Gastroesophageal sphincter (tissue), 4 donors: ENCODE measurements around the gene SORCS1. TPM values are rescaled to one million over a fixed set of nuclear protein-coding genes. Genes with fewer than 3 reads are reported as not detected.
A peak's percentile ranks its signal among the peaks of the same experiment; 100 is the strongest.

Experiments
- ATAC-seq: fragments of 150-250 bp; one replicate; pipeline ENCODE4 v1.9.1; 2016; ENCODE audit warnings: mild to moderate bottlenecking, moderate library complexity
- H3K27ac ChIP-seq, 4 donors: fragments of 200-600 bp; sonication (generic) in 3 of 4; 1 replicate in 3 of 4; 2 replicates in 1 of 4; pipeline ENCODE4 v1.5.1; 2016 to 2019
- H3K27me3 ChIP-seq: fragments of 200-600 bp; sonication (generic); one replicate; pipeline ENCODE4 v1.5.1; 2019
- H3K36me3 ChIP-seq, 2 donors: fragments of 200-600 bp; sonication (generic); one replicate each; pipeline ENCODE4 v1.5.1; 2019; ENCODE audit warnings: control low read depth in 1 of 2
- H3K4me1 ChIP-seq, 3 donors: fragments of 200-600 bp; sonication (generic); 1 replicate in 2 of 3; 2 replicates in 1 of 3; pipeline ENCODE4 v1.5.1; 2016 to 2019; ENCODE audit warnings: control low read depth in 2 of 3
- H3K4me3 ChIP-seq, 2 donors: fragments of 200-600 bp; sonication (generic); one replicate each; pipeline ENCODE4 v1.5.1; 2019; ENCODE audit warnings: mild to moderate bottlenecking in 1 of 2, moderate library complexity in 1 of 2
- H3K9me3 ChIP-seq, 3 donors: fragments of 200-600 bp; sonication (generic); one replicate each; pipeline ENCODE4 v1.5.1; 2017 to 2019; ENCODE audit warnings: control low read depth in 2 of 3
- EP300 ChIP-seq: sonication (generic); formaldehyde crosslinking; IDR thresholded peaks from one replicate; pipeline ENCODE4 v1.6.1; 2017; ENCODE audit warnings: antibody characterized with exemption, mild to moderate bottlenecking
- POLR2A ChIP-seq, 2 donors: fragments of 450-650 bp; IDR thresholded peaks; one replicate each; pipeline ENCODE4 v1.6.1; 2017; ENCODE audit warnings: antibody characterized with exemption in 2 of 2, mild to moderate bottlenecking in 2 of 2, moderate library complexity in 1 of 2
- POLR2AphosphoS5 ChIP-seq: sonication (generic); formaldehyde crosslinking; IDR thresholded peaks from one replicate; pipeline ENCODE4 v1.6.1; 2017; ENCODE audit warnings: antibody characterized with exemption
- WGBS, 2 donors: methylation state at CpG; one replicate each; pipeline ENCODE4 v1.1.5; 2018; ENCODE audit warnings: low coverage in 1 of 2; 5-methylcytosine and 5-hydroxymethylcytosine counted together
- total RNA-seq, 4 donors: library from RNA; depleted of rRNA; stranded (reverse); fragments of >200 nt; gene quantifications; one replicate each; pipeline ENCODE4 v1.1.0, GENCODE V29; 2016
- TF ChIP-seq, protein P1 (sequence below), 4 experiments: fragments of 200-600 bp in 2 of 4; fragments of 450-650 bp in 2 of 4; sonication (generic) in 1 of 4; IDR thresholded peaks; one replicate each; pipeline ENCODE4 v1.5.1; 2017 to 2019; ENCODE audit warnings: antibody characterized with exemption in 4 of 4, mild to moderate bottlenecking in 2 of 4, moderate library complexity in 2 of 4

SORCS1 gene
- total RNA-seq, 4 donors from 2014 or later = 8.5 to 18.6 (median 10.0) TPM

DNA sequence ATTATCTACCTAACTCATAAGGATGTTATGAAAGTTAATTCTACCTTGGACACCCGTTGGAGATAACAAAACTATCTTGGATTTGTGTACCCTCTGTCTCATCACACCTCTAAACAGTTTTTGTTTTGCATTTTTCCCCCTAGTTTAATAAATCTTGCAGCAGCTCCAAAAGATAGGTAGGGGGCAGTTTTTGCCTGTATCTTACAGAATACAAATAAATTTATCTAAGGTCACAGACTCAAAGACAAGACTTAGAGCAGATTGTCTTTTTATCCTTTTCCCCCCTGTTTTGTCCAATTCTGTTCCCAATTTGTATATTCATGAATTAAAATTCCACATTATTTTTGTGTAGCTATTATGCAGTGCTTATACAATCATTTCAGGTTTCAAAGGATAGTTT, 5.0 kb upstream of the SORCS1 start:
- H3K4me1 ChIP-seq = peaks cover 0 to 7% (median 2%) of the 10 kb centered on the region in 3 donors
- H3K36me3 ChIP-seq = no peaks in the 10 kb centered on the region
- no peak overlapping the region for H3K4me3 ChIP-seq
- H3K9me3 ChIP-seq = no peaks in the 10 kb centered on the region
- no peak for TF ChIP-seq EP300
- TF ChIP-seq, protein P1, sequence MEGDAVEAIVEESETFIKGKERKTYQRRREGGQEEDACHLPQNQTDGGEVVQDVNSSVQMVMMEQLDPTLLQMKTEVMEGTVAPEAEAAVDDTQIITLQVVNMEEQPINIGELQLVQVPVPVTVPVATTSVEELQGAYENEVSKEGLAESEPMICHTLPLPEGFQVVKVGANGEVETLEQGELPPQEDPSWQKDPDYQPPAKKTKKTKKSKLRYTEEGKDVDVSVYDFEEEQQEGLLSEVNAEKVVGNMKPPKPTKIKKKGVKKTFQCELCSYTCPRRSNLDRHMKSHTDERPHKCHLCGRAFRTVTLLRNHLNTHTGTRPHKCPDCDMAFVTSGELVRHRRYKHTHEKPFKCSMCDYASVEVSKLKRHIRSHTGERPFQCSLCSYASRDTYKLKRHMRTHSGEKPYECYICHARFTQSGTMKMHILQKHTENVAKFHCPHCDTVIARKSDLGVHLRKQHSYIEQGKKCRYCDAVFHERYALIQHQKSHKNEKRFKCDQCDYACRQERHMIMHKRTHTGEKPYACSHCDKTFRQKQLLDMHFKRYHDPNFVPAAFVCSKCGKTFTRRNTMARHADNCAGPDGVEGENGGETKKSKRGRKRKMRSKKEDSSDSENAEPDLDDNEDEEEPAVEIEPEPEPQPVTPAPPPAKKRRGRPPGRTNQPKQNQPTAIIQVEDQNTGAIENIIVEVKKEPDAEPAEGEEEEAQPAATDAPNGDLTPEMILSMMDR (IDR thresholded peaks at IDR 0.05) = no peak
- no peak for TF ChIP-seq POLR2AphosphoS5
- no peak for ATAC-seq
- H3K27ac ChIP-seq = no peak overlapping the region
- peaks cover 48% of the 10 kb centered on the region for H3K27me3 ChIP-seq
- WGBS, 2 donors = 60 to 63% methylated on average over 1 of the region's 1 CpG

DNA sequence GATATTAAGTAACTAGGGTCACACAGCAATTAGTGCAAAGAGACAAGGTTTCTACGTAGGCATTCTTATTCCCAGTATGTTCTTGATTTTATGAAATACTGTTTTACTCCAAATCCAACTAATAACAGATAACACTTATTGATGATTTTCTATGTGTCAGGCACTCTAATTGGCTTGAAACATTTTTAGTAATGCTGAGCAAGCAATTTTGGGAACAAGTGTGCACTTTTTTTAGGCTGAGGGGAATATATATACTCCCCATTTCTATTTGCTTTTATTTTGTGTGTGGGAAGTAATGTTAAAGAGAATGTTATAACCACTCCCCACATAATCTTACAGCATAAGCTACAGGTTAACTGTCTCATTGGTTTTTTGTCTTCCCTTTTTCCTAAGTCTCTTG, 4.2 kb upstream of the SORCS1 start:
- no peak for TF ChIP-seq POLR2A (IDR thresholded peaks at IDR 0.05)
- TF ChIP-seq POLR2AphosphoS5 = no peak
- TF ChIP-seq, protein P1 (IDR thresholded peaks at IDR 0.05) = no peak
- no peak for TF ChIP-seq EP300
- Histone ChIP-seq H3K4me3 (no peak overlapping the region), H3K27ac (no peak overlapping the region), H3K36me3 (no peaks in the 10 kb centered on the region), H3K4me1 (peaks cover 2 to 14% (median 3%) of the 10 kb centered on the region in 3 donors), H3K9me3 (no peaks in the 10 kb centered on the region), H3K27me3 (peaks cover 56% of the 10 kb centered on the region)
- no peak for ATAC-seq
- 80 to 95% methylated on average over 1 of the region's 1 CpG for WGBS, 2 donors

DNA sequence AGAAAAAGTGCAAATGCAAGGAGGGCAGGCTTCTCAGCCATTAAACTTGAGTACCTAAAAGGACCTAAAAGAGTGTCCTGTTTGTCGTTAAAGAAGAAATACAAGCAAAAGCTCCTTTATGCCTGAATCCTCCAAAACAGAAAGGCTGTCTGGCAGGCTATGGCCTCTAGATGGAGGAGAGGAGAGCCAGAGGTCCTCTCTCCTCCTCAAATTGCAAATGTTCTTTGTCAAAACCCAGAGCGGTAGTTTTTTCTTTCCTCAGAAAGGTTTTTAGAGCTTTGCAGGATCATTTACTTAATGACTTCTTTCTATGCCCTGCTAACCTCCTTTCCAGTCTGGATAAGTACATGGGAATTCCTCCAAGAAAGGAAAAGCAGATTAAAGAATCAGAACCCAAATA, 1.9 kb upstream of the SORCS1 start:
- Histone ChIP-seq H3K27me3 (peaks cover 76% of the 10 kb centered on the region), H3K4me1 (peaks cover 2 to 16% (median 3%) of the 10 kb centered on the region in 3 donors), H3K9me3 (no peaks in the 10 kb centered on the region), H3K27ac (no peak overlapping the region), H3K4me3 (no peak overlapping the region), H3K36me3 (no peaks in the 10 kb centered on the region)
- WGBS, 2 donors = 29 to 33% methylated on average over 2 of the region's 2 CpGs
- ATAC-seq = no peak
- TF ChIP-seq POLR2A (IDR thresholded peaks at IDR 0.05) = no peak
- no peak for TF ChIP-seq EP300
- TF ChIP-seq, protein P1 (IDR thresholded peaks at IDR 0.05) = no peak
- TF ChIP-seq POLR2AphosphoS5 = no peak

DNA sequence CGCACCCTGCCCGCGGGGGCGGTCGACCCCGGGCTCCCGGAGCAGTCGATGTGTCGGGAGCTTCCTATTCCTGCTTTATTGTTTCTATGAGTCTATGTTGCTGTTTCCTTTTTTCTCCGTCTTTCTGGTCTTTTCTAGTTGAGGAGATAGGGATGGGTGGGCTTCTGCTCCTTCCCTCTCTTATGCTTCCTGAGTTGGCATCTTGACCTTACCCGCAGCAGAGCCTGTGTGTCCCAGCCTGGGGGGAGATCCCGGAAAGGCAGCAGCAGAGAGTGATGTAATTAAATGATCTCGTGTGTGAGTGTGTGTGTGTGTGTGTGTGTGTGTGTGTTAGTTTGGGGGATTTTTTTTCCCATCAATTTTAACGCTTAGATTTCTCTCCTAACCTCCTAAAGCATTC, 486 bp upstream of the SORCS1 start:
- Histone ChIP-seq H3K4me3 (peak overlapping the region; percentile 11 to 59), H3K9me3 (no peaks in the 10 kb centered on the region), H3K4me1 (peaks cover 2 to 16% (median 3%) of the 10 kb centered on the region in 3 donors), H3K27me3 (peaks cover 85% of the 10 kb centered on the region), H3K27ac (peak overlapping the region in 3 of 4 donors; percentile 49 to 75 (median 72)), H3K36me3 (no peaks in the 10 kb centered on the region)
- TF ChIP-seq POLR2AphosphoS5 = no peak
- TF ChIP-seq, protein P1 (IDR thresholded peaks at IDR 0.05) = no peak
- TF ChIP-seq POLR2A (IDR thresholded peaks at IDR 0.05) = no peak
- no peak for TF ChIP-seq EP300
- WGBS, 2 donors = 0 to 17% methylated on average over 1 to 2 of the region's 14 CpGs
- ATAC-seq = no peak

DNA sequence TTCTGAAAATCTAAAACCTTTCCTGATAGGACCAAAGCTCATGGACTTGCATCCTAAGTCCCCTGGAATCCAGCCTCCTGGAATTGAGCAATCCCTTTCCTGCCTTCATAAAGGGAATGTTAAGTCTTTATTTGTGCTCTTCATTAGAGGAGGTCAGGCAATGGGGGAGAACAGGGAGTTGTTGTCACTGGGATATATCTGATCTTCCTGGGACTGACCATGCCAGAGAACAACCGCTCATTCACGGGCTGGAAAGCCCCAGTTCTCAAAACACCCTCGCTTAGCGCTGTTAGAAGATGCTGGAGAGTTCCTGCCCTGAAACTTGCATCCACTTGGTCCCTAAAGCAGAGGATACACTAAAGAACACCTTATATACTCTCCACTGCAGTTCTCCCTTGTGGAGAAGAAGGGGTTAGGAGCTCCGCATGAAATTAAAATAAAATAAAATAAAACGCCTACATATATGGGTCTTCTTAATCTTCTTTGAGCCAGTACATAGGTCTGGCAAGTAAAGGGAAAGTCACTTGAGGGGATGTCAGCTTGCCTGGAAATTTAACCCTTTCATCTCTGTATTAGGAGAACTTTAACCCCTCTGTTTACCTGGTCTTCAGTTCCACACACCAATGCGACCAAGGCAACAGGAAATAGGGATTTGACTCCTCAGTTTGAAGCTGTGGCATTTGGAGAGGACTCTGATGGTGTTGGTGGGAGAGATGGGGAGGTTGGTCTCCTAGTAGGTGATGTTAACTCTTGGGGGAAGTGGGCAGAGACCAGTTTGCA, 1.2 kb downstream of the SORCS1 start:
- H3K4me1 ChIP-seq = peaks cover 2 to 16% (median 3%) of the 10 kb centered on the region in 3 donors
- no peaks in the 10 kb centered on the region for H3K9me3 ChIP-seq
- ATAC-seq = peak; percentile 48
- H3K36me3 ChIP-seq = no peaks in the 10 kb centered on the region
- peak overlapping the region in 1 of 2 donors; percentile 59 for H3K4me3 ChIP-seq
- H3K27ac ChIP-seq = peak overlapping the region in 3 of 4 donors; percentile 49 to 75 (median 72)
- TF ChIP-seq, protein P1 (IDR thresholded peaks at IDR 0.05) = no peak
- no peak for TF ChIP-seq EP300
- no peak for TF ChIP-seq POLR2A (IDR thresholded peaks at IDR 0.05)
- WGBS, 2 donors = 1 to 6% methylated on average over 3 to 5 of the region's 7 CpGs
- H3K27me3 ChIP-seq = peaks cover 86% of the 10 kb centered on the region
